ENCODE results near the gene SFI1. TPM values are rescaled to one million over a fixed set of nuclear protein-coding genes. Genes with fewer than 3 reads are reported as not detected.

The SFI1 gene
- total and polyA plus RNA-seq, 4 donors, result 3.1 to 16.2 (median 7.4) TPM

GRCh38 chr22:31583861-31584485 lies 87.6 kb downstream of the SFI1 start:
- no peaks in the 10 kb centered on the region for H3K9me3 ChIP-seq (ENCODE audit: control insufficient read depth in 4 of 4, low read length in 3 of 4)
- H3K4me1 ChIP-seq (ENCODE audit: control insufficient read depth in 4 of 4, insufficient read depth in 4 of 4, low read length in 3 of 4), result no peaks in the 10 kb centered on the region
- H3K4me3 ChIP-seq (ENCODE audit: low read depth in 1 of 3, low read length in 3 of 3), result no peak overlapping the region
- no peak overlapping the region for H3K27ac ChIP-seq (ENCODE audit: low read depth in 1 of 2, low read length in 2 of 2)
- H3K36me3 ChIP-seq (ENCODE audit: control insufficient read depth in 4 of 4, insufficient read depth in 3 of 4, low read depth in 1 of 4, low read length in 3 of 4), result peaks cover 0 to 17% (median 3%) of the 10 kb centered on the region in 4 donors
- no peak overlapping the region for H3K9ac ChIP-seq (ENCODE audit: low read depth in 1 of 2, low read length in 2 of 2)
- H3K27me3 ChIP-seq (ENCODE audit: control insufficient read depth in 4 of 4, insufficient read depth in 4 of 4, low read length in 3 of 4), result no peaks in the 10 kb centered on the region
- no peak for DNase-seq (ENCODE audit: low spot score)
- 94% methylated on average over 3 of the region's 3 CpGs for WGBS
- TF ChIP-seq NR2F2 (IDR thresholded peaks at IDR 0.05) (no peak), EGR1 (IDR thresholded peaks at IDR 0.05; ENCODE audit: low read depth in 2 of 2) (no peak), FOXA2 (IDR thresholded peaks at IDR 0.05) (no peak), JUND (IDR thresholded peaks at IDR 0.05) (no peak), TAF1 (conservative IDR thresholded peaks at IDR 0.05) (no peak), SP1 (IDR thresholded peaks at IDR 0.05) (no peak), RAD21 (IDR thresholded peaks at IDR 0.05) (no peak), HNF4A (conservative IDR thresholded peaks at IDR 0.05) (no peak), RXRA (IDR thresholded peaks at IDR 0.05) (no peak), CTCF (IDR thresholded peaks at IDR 0.05; ENCODE audit: low read depth, low read length, missing input control) (no peak)

- TF ChIP-seq JUND (IDR thresholded peaks at IDR 0.05), result no peak
- no peak for TF ChIP-seq HNF4A (conservative IDR thresholded peaks at IDR 0.05)
- TF ChIP-seq CTCF (IDR thresholded peaks at IDR 0.05; ENCODE audit: low read depth, low read length, missing input control), result no peak
- no peak for TF ChIP-seq FOXA1 (IDR thresholded peaks at IDR 0.05)
- no peak for TF ChIP-seq TAF1 (conservative IDR thresholded peaks at IDR 0.05)
- TF ChIP-seq EGR1 (IDR thresholded peaks at IDR 0.05; ENCODE audit: low read depth in 2 of 2), result no peak
- no peak for TF ChIP-seq YY1 (IDR thresholded peaks at IDR 0.05)
- no peak for TF ChIP-seq ZBTB33 (IDR thresholded peaks at IDR 0.05)
- no peak for TF ChIP-seq RXRA (IDR thresholded peaks at IDR 0.05)
- no peak for TF ChIP-seq NR2F2 (IDR thresholded peaks at IDR 0.05)
- TF ChIP-seq ATF3 (IDR thresholded peaks at IDR 0.05), result no peak
- no peak for TF ChIP-seq HNF4G (IDR thresholded peaks at IDR 0.05)
- no peak for TF ChIP-seq RAD21 (IDR thresholded peaks at IDR 0.05)
- no peak for TF ChIP-seq GABPA (IDR thresholded peaks at IDR 0.05 in 1 of 2, conservative IDR thresholded peaks at IDR 0.05 in 1 of 2)
- TF ChIP-seq REST (IDR thresholded peaks at IDR 0.05), result no peak
- no peak for TF ChIP-seq MAX (IDR thresholded peaks at IDR 0.05)
- no peak overlapping the region for H3K9ac ChIP-seq (ENCODE audit: low read depth in 1 of 2, low read length in 2 of 2)
- peaks cover 0 to 17% (median 3%) of the 10 kb centered on the region in 4 donors for H3K36me3 ChIP-seq (ENCODE audit: control insufficient read depth in 4 of 4, insufficient read depth in 3 of 4, low read depth in 1 of 4, low read length in 3 of 4)
- no peaks in the 10 kb centered on the region for H3K9me3 ChIP-seq (ENCODE audit: control insufficient read depth in 4 of 4, low read length in 3 of 4)
- peaks cover 0 to 3% (median 3%) of the 10 kb centered on the region in 4 donors for H3K4me1 ChIP-seq (ENCODE audit: control insufficient read depth in 4 of 4, insufficient read depth in 4 of 4, low read length in 3 of 4)
- DNase-seq (ENCODE audit: low spot score), result no peak
- no peak overlapping the region for H3K27ac ChIP-seq (ENCODE audit: low read depth in 1 of 2, low read length in 2 of 2)
- no peaks in the 10 kb centered on the region for H3K27me3 ChIP-seq (ENCODE audit: control insufficient read depth in 4 of 4, insufficient read depth in 4 of 4, low read length in 3 of 4)
- WGBS, result 90% methylated on average over 5 of the region's 5 CpGs
- no peak overlapping the region for H3K4me3 ChIP-seq (ENCODE audit: low read depth in 1 of 3, low read length in 3 of 3)
These were observed 88.4 kb downstream of the SFI1 start for GRCh38 chr22:31584804-31585160.

Data from liver (tissue), 9 donors.